WI38 (cell line): Measurements from ENCODE around the gene NAT10.

ENCODE experiments used
- H3K4me3 ChIP-seq: 2 replicates; pipeline ENCODE4 v1.5.1; 2011; ENCODE audit warnings: low read depth, mild to moderate bottlenecking, control low read depth, low read length
- CTCF ChIP-seq: IDR thresholded peaks from 2 replicates; pipeline ENCODE4 v1.5.1; 2012; ENCODE audit warnings: low read depth, mild to moderate bottlenecking, control low read depth, low read length

Gene NAT10

GRCh38 chr11:34155757-34156062, 50.3 kb downstream of the NAT10 start:
- H3K4me3 ChIP-seq, result no peak overlapping the region
- no peak for TF ChIP-seq CTCF

GRCh38 chr11:34157163-34157562, 51.7 kb downstream of the NAT10 start:
- no peak for TF ChIP-seq CTCF
- no peak overlapping the region for H3K4me3 ChIP-seq

DNA sequence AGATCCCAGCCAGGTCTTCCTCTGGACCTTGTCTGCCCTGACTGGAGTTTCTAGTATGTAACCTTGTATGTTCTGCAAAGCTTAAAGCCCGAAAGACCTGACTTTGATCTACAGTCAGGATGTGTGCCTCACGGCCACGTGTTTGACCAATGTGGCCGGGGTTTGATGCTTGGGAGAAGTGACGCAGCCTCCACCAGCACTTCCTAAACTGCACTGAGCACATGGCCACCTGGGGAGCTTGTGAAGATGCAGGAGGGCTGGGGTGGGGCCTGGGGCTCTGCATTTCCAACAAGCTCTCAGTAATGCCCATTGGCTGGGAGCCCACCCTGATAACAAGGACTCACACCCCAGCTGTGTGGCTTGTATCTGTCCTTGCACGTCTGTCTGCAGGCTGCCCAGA, 53.2 kb downstream of the NAT10 start:
- H3K4me3 ChIP-seq, result no peak overlapping the region
- no peak for TF ChIP-seq CTCF

GRCh38 chr11:34160049-34160721, 54.8 kb downstream of the NAT10 start:
- no peak overlapping the region for H3K4me3 ChIP-seq
- no peak for TF ChIP-seq CTCF

DNA sequence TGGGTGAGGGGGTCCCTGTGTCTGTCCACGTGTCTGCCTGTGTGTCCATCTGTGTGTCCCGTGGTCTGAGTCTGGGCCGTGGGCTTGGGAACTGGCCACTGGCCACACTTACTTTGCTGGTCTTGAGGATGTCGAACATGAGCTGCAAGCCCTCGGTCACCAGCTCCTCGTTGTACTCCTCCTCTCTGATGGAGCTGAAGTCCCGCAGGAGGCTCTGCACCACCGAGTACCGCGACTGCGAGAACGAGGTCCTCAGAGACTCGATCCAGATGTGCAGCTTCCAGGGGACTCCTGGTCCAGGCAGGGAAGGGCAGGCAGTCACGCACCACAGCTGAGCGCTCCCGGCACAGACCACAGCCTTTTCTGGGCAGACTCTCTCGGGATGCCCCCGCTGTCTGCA, 55.4 kb downstream of the NAT10 start:
- TF ChIP-seq CTCF, result no peak
- H3K4me3 ChIP-seq, result no peak overlapping the region

- no peak overlapping the region for H3K4me3 ChIP-seq
Measured at GRCh38 chr11:34161361-34161760, 55.9 kb downstream of the NAT10 start.

More at GRCh38 chr11:34161361-34161760, 55.9 kb downstream of the NAT10 start:
- no peak for TF ChIP-seq CTCF
